ENCODE measurements around the gene TENM3.

DNA sequence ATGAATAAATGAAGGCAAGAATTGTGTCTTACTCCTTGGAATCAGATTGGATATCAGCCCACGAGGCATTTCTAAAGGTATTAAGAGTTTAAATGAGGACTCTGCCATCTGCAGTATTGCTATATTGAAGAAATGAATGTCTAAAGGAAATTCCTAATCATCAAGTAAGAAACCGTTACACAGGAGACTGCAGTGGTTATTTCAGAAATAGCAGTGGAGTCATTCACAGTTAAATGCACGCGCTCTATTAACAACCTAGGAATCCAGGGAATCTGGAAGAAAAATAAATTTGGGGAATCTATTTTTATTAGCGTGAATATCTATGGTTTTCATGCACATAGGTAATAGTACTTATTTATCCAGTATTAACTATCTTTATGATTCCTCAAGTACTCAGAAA is 334.2 kb downstream of the TENM3 start:
- TF ChIP-seq, protein P1, sequence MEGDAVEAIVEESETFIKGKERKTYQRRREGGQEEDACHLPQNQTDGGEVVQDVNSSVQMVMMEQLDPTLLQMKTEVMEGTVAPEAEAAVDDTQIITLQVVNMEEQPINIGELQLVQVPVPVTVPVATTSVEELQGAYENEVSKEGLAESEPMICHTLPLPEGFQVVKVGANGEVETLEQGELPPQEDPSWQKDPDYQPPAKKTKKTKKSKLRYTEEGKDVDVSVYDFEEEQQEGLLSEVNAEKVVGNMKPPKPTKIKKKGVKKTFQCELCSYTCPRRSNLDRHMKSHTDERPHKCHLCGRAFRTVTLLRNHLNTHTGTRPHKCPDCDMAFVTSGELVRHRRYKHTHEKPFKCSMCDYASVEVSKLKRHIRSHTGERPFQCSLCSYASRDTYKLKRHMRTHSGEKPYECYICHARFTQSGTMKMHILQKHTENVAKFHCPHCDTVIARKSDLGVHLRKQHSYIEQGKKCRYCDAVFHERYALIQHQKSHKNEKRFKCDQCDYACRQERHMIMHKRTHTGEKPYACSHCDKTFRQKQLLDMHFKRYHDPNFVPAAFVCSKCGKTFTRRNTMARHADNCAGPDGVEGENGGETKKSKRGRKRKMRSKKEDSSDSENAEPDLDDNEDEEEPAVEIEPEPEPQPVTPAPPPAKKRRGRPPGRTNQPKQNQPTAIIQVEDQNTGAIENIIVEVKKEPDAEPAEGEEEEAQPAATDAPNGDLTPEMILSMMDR (IDR thresholded peaks at IDR 0.05; ENCODE audit: poor library complexity), result no peak
- no peak for TF ChIP-seq EZH2 (IDR thresholded peaks at IDR 0.05; ENCODE audit: borderline replicate concordance)
- TF ChIP-seq EZH2phosphoT487 (IDR thresholded peaks at IDR 0.05; ENCODE audit: low read depth, severe bottlenecking, unreplicated experiment), result no peak

Data from hepatocyte (in vitro differentiated cells).